Gastroesophageal sphincter (tissue), 2 donors: ENCODE results near the gene GDPD3.

Source experiments
- POLR2A ChIP-seq, 2 donors: fragments of 450-650 bp; IDR thresholded peaks; one replicate each; pipeline ENCODE4 v1.6.1; 2017; ENCODE audit warnings: antibody characterized with exemption in 2 of 2, mild to moderate bottlenecking in 2 of 2, moderate library complexity in 1 of 2
- POLR2AphosphoS5 ChIP-seq: sonication (generic); formaldehyde crosslinking; IDR thresholded peaks from one replicate; pipeline ENCODE4 v1.6.1; 2017; ENCODE audit warnings: antibody characterized with exemption

DNA sequence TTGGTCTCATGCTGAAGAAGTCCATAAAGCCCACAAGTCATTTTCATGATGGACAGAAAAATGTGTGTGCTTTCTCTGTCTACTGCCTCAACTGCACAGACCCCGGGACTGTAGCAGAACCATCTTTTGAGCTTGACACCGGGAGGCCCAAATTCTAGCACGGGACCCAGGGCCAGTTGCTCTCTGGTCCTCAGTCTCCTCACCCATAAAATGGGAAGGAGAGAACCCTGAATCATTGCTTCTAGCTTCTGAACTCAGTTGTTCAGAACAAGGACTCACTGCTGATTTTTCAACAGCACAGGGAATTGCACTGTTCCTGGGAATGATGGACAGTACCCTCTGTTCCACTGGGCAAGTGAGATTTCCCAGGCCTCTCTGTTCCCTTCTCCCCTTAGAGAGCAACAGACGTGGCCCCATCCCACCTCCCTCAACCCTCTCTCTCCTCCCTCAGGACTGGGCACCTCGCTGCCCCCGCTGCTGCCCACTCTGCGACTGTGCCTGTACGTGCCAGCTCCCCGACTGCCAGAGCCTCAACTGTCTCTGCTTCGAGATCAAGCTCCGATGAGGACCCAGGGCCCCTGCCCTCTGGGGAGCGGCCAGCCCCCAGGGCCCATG, 50.0 kb downstream of the GDPD3 start:
- TF ChIP-seq POLR2A (IDR thresholded peaks at IDR 0.05) (no peak), POLR2AphosphoS5 (no peak)
